Measurements from ENCODE around the gene ESRP2. TPM values are rescaled to one million over a fixed set of nuclear protein-coding genes. Genes with fewer than 3 reads are reported as not detected.

Gene ESRP2
- total and polyA plus RNA-seq, 9 of the 15 experiments (the other 6 are each of a cell fraction or from before 2014, with no cell fraction given): 0.05 to 0.15 (median 0.07) TPM; not detected in 6

DNA sequence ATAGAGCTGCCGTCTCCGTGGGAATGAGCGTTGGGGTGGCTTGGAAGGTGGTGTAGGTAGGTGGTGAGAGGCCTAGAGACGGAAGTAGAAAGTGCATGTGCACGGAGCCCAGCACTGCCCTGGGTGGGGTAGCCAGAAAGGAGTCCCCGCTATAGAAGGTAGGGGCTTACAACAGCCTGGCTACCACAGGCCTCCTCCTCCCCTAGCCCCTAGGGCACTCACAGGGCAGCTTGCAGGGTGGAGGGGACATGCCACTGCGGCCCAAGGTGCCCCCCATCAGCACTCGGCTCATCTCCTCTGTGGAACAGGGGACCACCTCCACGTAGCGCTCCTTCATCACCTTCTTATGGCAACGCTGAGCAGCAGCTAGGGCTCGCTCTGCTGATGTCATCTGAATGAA, 5.0 kb downstream of the ESRP2 start:
- in situ Hi-C loops (cut with MboI): no loop called here
- TF ChIP-seq RFX7 (CRISPR knock-in tag; IDR thresholded peaks at IDR 0.05) (no peak), POLR2B (IDR thresholded peaks at IDR 0.05; ENCODE audit: low read depth, partially characterized antibody) (peak; percentile 26)
- no peak for DNase-seq (ENCODE audit: extremely low read depth in 1 of 4, low spot score in 3 of 4)
- Histone ChIP-seq H3K9me1 (ENCODE audit: control insufficient read depth, insufficient read depth, low read length) (no peaks in the 10 kb centered on the region), H3K27ac (ENCODE audit: extremely low read depth, low read depth, low read length) (no peak overlapping the region), H3K4me2 (ENCODE audit: insufficient read depth, low read length) (no peak overlapping the region), H3K36me3 (ENCODE audit: control insufficient read depth, insufficient read depth, low read length) (peaks cover 57% of the 10 kb centered on the region; the same call in 2 of the 3 replicates), H3K9me3 (replicated peaks; ENCODE audit: control insufficient read depth, insufficient read depth, low read depth, low read length) (no peaks in the 10 kb centered on the region), H2AFZ (ENCODE audit: low read depth, low read length) (no peak overlapping the region), H3K4me1 (replicated peaks in 1 of 2; ENCODE audit: control insufficient read depth in 2 of 2, insufficient read depth in 2 of 2, low read length in 2 of 2) (peaks cover 0 to 12% of the 10 kb centered on the region in 2 experiments; a peak in 1 of 5 replicates), H3K9ac (ENCODE audit: insufficient read depth in 1 of 2, low read depth in 2 of 2, low read length in 2 of 2) (no peak overlapping the region), H4K20me1 (replicated peaks; ENCODE audit: control insufficient read depth, insufficient read depth, low read length) (no peaks in the 10 kb centered on the region; the same call in 1 of the 2 replicates), H3K4me3 (no peak overlapping the region), H3K27me3 (ENCODE audit: control insufficient read depth in 2 of 2, insufficient read depth in 2 of 2, low read length in 2 of 2) (no peaks in the 10 kb centered on the region), H3K79me2 (ENCODE audit: control insufficient read depth, insufficient read depth, low read length) (no peaks in the 10 kb centered on the region; the same call in 2 of the 3 replicates)
- intact Hi-C loops (cut with micrococcal nuclease): no loop called here
- no peak for FAIRE-seq
- ATAC-seq: no peak
- ChIA-PET POLR2A (interaction anchor here (0.6 kb wide), 1 partner anchor 306 kb away, joined by 3 read pairs; no protein-coding TSS in a partner anchor), CTCF (ENCODE audit: low intra/inter-chr PET ratio) (no interaction called here)
- WGBS (ENCODE audit: insufficient coverage, low coverage, missing lambda C conversion rate): 93% methylated on average over 12 of the region's 12 CpGs
- no TSS peak for BruUV-seq (replicated peaks)

- FAIRE-seq: no peak
- peaks cover 0 to 12% of the 10 kb centered on the region in 2 experiments; a peak in 1 of 5 replicates for H3K4me1 ChIP-seq (replicated peaks in 1 of 2; ENCODE audit: control insufficient read depth in 2 of 2, insufficient read depth in 2 of 2, low read length in 2 of 2)
- no peaks in the 10 kb centered on the region; the same call in 2 of the 3 replicates for H3K79me2 ChIP-seq (ENCODE audit: control insufficient read depth, insufficient read depth, low read length)
- CTCF ChIA-PET (ENCODE audit: low intra/inter-chr PET ratio): interaction anchor here (0.6 to 2.6 kb wide), 7 partner anchors 136 to 709 kb away, joined by 3 to 18 read pairs (median 4); no protein-coding TSS in a partner anchor
- intact Hi-C loops (cut with micrococcal nuclease): no loop called here
- no TSS peak for BruUV-seq (replicated peaks)
- no peaks in the 10 kb centered on the region; the same call in 1 of the 2 replicates for H4K20me1 ChIP-seq (replicated peaks; ENCODE audit: control insufficient read depth, insufficient read depth, low read length)
- no peak overlapping the region for H3K4me3 ChIP-seq
- H3K27me3 ChIP-seq (ENCODE audit: control insufficient read depth in 2 of 2, insufficient read depth in 2 of 2, low read length in 2 of 2): no peaks in the 10 kb centered on the region
- POLR2A ChIA-PET: interaction anchor here (0.6 kb wide), 2 partner anchors 53 to 1994 kb away, joined by 3 read pairs; no protein-coding TSS in a partner anchor
- H3K27ac ChIP-seq (ENCODE audit: extremely low read depth, low read depth, low read length): no peak overlapping the region
- no peak for DNase-seq (ENCODE audit: extremely low read depth in 1 of 4, low spot score in 3 of 4)
- ATAC-seq: no peak
- H3K9me1 ChIP-seq (ENCODE audit: control insufficient read depth, insufficient read depth, low read length): no peaks in the 10 kb centered on the region
- H3K4me2 ChIP-seq (ENCODE audit: insufficient read depth, low read length): no peak overlapping the region
- H3K36me3 ChIP-seq (ENCODE audit: control insufficient read depth, insufficient read depth, low read length): peaks cover 65% of the 10 kb centered on the region; the same call in 2 of the 3 replicates
- H3K9me3 ChIP-seq (replicated peaks; ENCODE audit: control insufficient read depth, insufficient read depth, low read depth, low read length): no peaks in the 10 kb centered on the region
- in situ Hi-C loops (cut with MboI): no loop called here
- no peak overlapping the region for H2AFZ ChIP-seq (ENCODE audit: low read depth, low read length)
- TF ChIP-seq HNRNPUL1 (IDR thresholded peaks at IDR 0.05; ENCODE audit: low read length) (no peak), POLR2G (IDR thresholded peaks at IDR 0.05; ENCODE audit: low read depth, low read length) (0 out of 2 replicates have a peak, but pooled peaks have one; percentile 3)
- H3K9ac ChIP-seq (ENCODE audit: insufficient read depth in 1 of 2, low read depth in 2 of 2, low read length in 2 of 2): peak overlapping the region in 1 of 2 experiments; percentile 32; a peak in 1 of 4 replicates
- WGBS (ENCODE audit: insufficient coverage, low coverage, missing lambda C conversion rate): 94% methylated on average over 9 of the region's 9 CpGs
Measured at GRCh38 chr16:68230176-68230571, 5.8 kb downstream of the ESRP2 start.

All from K562 (cell line).